Measurements from ENCODE around the gene GLCCI1.

DNA sequence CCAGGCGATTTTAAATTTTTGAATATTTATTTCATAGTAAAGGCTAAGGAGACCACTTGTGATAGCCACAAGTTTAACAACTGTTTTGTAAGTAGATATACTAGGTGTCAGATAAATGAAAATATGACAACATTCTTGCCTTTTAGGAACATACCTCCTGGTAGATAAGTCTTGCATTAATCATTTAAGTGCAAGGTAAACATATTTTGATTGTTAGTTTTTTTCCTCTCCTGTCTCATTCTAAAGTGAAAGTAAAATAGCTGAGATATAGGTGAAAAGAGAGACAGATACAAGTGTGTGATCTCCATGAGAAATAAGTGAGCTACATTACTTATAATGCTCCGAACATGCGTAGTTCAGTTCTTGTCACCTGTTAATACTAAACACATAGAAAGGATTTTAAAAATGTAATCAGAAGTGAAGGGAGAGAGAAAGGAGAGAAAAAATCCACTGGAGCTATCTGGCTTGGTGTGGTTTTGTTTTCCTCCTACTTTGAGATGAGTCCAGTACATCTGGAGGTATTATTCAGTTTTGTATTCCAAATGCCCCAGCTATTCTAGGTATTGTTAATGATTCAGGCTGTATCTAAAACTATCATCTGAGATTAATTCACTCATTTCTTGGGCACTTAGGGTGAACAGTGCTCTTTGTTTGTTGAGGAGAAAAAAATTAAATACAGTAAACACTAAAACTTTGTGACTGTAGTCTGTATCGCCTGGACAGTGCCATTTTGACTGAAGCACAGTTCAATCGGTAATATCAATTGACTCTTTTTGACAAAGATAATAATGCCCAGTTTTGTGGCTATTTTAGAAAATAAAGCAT is 21.2 kb downstream of the GLCCI1 start:
- TF ChIP-seq, protein P1, sequence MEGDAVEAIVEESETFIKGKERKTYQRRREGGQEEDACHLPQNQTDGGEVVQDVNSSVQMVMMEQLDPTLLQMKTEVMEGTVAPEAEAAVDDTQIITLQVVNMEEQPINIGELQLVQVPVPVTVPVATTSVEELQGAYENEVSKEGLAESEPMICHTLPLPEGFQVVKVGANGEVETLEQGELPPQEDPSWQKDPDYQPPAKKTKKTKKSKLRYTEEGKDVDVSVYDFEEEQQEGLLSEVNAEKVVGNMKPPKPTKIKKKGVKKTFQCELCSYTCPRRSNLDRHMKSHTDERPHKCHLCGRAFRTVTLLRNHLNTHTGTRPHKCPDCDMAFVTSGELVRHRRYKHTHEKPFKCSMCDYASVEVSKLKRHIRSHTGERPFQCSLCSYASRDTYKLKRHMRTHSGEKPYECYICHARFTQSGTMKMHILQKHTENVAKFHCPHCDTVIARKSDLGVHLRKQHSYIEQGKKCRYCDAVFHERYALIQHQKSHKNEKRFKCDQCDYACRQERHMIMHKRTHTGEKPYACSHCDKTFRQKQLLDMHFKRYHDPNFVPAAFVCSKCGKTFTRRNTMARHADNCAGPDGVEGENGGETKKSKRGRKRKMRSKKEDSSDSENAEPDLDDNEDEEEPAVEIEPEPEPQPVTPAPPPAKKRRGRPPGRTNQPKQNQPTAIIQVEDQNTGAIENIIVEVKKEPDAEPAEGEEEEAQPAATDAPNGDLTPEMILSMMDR (IDR thresholded peaks at IDR 0.05), result no peak
- TF ChIP-seq POLR2A (IDR thresholded peaks at IDR 0.05), result no peak

Measured in esophagus squamous epithelium (tissue), 4 donors.